ENCODE results near the gene CD8B. TPM values are rescaled to one million over a fixed set of nuclear protein-coding genes. Genes with fewer than 3 reads are reported as not detected.
"Not testable (repeated sequence)": the region's sequence is repeated elsewhere in the genome, so short reads cannot be mapped to it uniquely, and the experiment has no call there.

The CD8B gene
- not detected in 2 replicates for total RNA-seq (2014; rRNA removed; shearing (Covaris generic); ENCODE audit: low replicate concordance)

DNA sequence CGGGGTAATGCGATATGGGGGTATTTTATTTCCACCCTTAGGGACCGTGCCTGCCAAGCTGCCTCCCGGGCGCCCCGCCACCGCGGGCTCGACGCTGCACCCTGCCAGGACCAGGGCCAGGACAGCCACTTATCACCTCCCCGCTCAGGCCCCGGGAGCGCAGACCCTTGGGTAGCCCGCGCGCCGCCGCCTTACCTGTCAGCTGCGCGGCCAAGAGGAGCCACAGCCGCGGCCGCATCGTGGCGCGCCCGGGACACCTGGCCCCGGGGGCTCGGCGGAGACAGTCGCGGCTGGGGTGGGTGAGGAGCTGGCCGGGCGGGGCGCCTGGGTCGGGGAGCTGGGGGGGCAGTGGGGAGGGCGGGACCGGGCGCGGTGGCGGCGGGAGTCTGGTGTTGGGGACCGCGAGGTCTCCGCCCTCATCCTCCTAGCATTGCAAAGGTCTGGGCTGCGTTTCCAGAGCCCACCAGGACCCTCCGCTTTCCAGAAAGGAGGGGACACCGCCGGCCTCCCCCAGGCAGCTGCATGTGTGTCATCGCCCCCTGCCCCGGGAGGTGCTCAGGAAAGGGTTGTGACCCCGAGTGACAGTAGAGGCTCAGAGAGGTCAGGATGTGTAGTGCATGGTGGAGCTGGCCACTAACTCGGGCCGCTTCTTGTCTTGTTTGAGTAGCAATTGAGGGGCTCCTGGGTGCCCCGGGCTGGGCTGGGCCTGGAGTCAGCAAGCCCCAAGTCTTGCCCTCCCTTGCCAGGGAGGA, at the start of gene CD8B:
CD8B (minus strand) TSS at position 259 of the 752 bp plus-strand sequence; CDS start at position 238, 21 bp downstream.
- in situ Hi-C loops (cut with HindIII; ENCODE audit: low pct_unique_long_range_greater_than_20kb, low sequenced_read_pairs), result not testable (repeated sequence)

DNA sequence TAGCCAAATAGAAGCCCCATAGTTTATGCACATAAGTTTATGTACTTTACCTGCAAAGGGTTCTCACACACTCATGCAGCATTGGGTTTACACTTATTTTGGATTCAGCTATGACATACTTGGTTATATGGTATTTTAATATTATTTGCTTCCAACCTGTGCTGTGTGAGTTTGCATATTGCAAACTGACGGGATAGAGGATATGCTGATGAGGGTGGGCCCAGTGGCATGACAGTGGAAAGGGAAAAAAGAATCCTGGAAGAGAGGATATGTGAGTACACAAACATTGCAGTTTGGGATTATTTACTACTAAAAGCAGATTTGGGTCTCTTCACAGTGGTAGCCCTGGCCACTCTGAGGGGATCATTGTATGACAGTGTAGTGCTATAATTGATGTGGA, 44.2 kb upstream of the CD8B start:
- DNase-seq (ENCODE audit: low read depth); in situ Hi-C loops (cut with HindIII; ENCODE audit: low pct_unique_long_range_greater_than_20kb, low sequenced_read_pairs): not testable (repeated sequence)

More for the DNA sequence above, at the start of gene CD8B:
- not testable (repeated sequence) for DNase-seq (ENCODE audit: low read depth)

DNA sequence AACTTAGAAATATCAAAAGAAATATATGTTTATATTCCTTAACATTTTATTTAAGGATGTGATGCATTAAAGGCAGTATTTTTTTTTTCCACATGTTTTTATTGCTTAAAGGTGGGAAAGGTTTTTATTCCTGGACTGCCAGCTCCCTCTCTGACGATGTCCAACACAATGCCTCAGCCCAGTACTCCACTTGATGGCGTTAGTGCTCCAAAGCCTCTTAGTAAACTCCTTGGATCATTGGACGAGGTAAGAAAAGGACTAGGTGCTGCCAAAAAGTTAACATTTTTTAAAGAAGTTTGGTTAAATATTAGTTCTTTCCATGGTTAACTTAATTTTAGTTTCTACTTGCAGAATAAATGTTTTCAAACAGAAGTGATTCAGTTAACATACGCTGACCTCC, 39.0 kb upstream of the CD8B start:
- DNase-seq (ENCODE audit: low read depth); in situ Hi-C loops (cut with HindIII; ENCODE audit: low pct_unique_long_range_greater_than_20kb, low sequenced_read_pairs): not testable (repeated sequence)

DNA sequence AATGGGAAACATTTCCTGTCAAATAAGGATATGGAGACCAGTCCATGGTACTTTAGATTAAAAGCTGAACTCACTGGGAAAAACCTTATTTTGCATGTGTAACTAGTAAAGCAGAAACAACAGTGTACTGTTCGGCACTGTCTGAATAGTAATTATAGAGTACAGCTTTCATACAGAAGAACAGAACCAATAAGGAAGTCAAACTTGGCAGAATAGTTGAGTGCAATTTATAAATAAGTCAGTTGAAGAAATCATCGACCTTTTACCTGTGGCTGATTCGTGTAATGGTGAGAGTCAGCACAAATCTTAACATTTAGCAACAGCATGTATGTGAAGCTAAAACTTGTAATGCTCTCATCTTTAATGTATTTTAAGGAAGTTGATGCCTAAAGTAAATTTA, 24.3 kb upstream of the CD8B start:
- DNase-seq (ENCODE audit: low read depth); in situ Hi-C loops (cut with HindIII; ENCODE audit: low pct_unique_long_range_greater_than_20kb, low sequenced_read_pairs): not testable (repeated sequence)

DNA sequence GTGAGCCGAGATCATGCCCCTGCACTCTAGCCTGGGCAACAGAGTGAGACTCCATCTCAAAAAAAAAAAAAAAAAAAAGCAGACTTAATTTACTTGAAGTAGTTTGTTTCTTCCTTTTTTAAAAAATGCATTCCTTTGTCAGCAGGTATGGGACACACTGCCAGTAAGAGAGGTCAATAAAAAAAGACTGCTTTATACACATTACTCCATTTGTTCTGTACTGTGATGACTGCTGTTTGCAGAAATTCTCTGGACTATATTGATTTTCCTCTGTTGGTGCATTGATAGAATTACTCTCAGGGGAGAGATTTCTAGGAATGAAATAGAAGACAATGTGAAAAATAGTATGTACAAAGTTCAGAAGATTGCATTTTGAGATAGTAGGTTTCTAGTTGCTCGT, 21.2 kb upstream of the CD8B start:
- DNase-seq (ENCODE audit: low read depth); in situ Hi-C loops (cut with HindIII; ENCODE audit: low pct_unique_long_range_greater_than_20kb, low sequenced_read_pairs): not testable (repeated sequence)

DNA sequence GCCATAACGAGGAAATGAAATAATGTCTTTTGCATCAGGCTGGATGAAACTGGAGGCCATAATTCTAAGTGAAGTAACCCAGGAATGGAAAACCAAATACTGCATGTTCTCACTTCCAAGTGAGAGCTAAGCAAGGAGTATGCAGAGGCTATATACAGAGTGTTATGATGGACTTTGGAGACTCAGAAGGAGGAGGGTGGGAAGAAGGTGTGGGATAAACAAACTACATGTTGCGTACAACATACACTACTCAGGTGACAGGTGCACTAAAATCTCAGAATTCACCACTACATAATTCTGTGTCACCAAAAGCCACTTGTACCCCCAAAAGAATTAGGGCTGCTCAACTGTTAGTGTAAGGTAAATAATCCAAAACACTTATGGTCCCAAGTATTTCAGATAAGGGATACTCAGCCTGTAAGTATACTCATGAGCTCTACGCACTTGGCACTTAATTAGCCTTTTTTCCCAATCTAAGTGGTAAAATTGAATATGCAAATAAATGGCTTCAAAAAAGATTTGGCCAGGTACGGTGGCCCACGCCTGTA, 20.5 kb upstream of the CD8B start:
- in situ Hi-C loops (cut with HindIII; ENCODE audit: low pct_unique_long_range_greater_than_20kb, low sequenced_read_pairs), result not testable (repeated sequence)

DNA sequence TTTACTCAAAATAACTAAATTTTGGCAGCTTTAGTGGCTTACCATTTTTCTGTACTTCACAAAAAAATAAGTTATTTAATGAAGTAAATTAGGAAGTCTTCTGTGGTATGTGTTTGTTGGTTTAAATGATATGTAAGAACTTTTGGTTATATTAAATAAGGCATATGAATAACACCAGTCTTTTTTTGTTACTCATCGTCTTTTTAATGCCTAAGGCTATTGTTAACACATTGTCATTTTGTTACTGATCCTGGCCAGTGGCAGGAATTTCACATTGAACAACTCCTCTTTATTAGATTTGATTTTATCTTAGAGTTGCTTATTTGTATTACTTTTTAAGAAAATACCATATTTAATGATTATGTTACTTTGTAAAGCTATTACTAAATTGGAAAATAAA, 17.3 kb upstream of the CD8B start:
- in situ Hi-C loops (cut with HindIII; ENCODE audit: low pct_unique_long_range_greater_than_20kb, low sequenced_read_pairs); DNase-seq (ENCODE audit: low read depth): not testable (repeated sequence)

More for the DNA sequence above, 20.5 kb upstream of the CD8B start:
- DNase-seq (ENCODE audit: low read depth), result not testable (repeated sequence)

DNA sequence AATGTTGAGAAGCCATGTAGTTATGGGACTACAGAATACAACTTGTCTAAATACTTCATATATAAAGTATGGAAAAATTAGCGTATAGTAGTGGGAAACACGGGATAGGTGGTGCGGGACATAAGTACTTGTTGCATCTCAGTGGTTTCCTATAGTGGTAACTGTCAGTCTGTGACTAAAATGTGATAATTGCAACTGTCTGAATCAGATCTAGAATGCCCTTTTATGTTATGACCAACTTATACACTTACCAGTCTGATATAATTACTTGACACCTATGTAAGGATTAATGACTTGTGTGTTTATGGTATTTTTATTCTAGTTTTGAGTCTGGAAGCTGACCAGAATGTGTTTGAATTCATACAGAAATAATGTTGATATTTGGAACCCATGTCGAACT, 9.3 kb upstream of the CD8B start:
- in situ Hi-C loops (cut with HindIII; ENCODE audit: low pct_unique_long_range_greater_than_20kb, low sequenced_read_pairs); DNase-seq (ENCODE audit: low read depth): not testable (repeated sequence)

DNA sequence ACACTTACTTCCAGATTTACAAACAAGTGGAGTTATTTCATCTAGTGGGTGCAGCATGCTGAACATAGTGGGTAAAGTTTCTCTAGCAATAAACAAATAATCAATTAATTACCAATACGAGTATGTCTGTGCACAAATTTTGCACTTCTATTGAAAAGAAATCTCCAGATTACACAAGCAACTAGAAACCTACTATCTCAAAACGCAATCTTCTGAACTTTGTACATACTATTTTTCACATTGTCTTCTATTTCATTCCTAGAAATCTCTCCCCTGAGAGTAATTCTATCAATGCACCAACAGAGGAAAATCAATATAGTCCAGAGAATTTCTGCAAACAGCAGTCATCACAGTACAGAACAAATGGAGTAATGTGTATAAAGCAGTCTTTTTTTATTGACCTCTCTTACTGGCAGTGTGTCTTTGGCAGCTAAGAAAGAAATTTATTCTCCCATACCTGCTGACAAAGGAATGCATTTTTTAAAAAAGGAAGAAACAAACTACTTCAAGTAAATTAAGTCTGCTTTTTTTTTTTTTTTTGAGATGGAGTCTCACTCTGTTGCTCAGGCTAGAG, 7.3 kb upstream of the CD8B start:
- in situ Hi-C loops (cut with HindIII; ENCODE audit: low pct_unique_long_range_greater_than_20kb, low sequenced_read_pairs); DNase-seq (ENCODE audit: low read depth): not testable (repeated sequence)

DNA sequence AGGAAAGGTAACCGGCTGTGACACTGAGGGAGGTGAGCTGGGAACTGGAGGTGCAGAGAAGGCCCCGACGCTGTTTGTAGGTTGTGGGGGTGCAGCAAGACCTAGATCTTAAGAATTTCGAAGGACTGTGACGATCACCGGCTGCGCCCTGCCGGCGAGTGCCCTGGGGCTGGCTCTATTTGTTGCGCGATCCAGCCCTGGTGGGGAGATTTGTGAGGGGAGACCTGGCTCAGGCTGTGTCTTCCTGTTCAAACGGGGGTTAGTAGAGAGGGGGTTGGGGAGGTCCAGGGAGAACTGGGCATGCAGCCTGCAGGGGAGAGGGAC, 656 bp upstream of the CD8B start:
- in situ Hi-C loops (cut with HindIII; ENCODE audit: low pct_unique_long_range_greater_than_20kb, low sequenced_read_pairs), result not testable (repeated sequence)

DNA sequence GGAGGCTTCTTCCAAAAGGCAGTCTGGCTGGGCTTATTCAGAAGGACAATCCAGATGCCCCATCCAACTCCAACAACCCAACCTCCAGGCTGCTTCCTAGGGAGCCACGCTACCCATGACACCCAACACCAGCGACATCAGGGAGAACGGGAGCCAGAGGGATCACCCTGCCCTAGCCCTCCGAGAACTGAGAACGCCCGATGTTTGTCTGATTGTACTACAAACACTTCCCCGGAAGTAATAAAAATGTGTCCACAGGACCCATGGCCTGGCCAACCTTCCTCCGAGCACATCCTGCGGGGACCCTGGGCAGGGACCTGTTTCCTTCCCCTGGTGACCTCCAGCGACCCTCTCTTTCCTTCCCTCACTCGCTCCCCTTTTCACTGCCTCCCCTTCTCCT, 511 bp downstream of the CD8B start:
- in situ Hi-C loops (cut with HindIII; ENCODE audit: low pct_unique_long_range_greater_than_20kb, low sequenced_read_pairs); DNase-seq (ENCODE audit: low read depth): not testable (repeated sequence)

More for the DNA sequence above, 656 bp upstream of the CD8B start:
- not testable (repeated sequence) for DNase-seq (ENCODE audit: low read depth)

DNA sequence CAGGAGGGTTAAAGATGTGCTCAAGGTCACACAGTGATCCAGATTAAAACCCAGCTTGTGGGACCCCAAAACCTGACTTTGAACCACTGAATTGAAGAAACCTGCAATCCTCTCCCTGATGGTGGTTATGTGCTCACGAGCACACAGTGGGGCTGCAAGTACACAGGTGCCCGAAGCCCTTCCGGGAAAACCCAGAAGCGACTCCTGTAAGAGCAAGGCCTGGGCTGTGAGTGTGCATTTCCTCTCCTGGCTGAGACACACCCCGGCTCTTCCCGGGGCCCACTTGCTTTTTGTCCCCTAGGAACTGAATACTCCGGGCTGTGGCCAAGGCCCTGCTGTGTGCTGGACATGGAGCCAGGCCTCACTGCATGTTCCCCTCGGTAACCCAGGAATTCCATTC, 1.1 kb downstream of the CD8B start:
- in situ Hi-C loops (cut with HindIII; ENCODE audit: low pct_unique_long_range_greater_than_20kb, low sequenced_read_pairs); DNase-seq (ENCODE audit: low read depth): not testable (repeated sequence)

DNA sequence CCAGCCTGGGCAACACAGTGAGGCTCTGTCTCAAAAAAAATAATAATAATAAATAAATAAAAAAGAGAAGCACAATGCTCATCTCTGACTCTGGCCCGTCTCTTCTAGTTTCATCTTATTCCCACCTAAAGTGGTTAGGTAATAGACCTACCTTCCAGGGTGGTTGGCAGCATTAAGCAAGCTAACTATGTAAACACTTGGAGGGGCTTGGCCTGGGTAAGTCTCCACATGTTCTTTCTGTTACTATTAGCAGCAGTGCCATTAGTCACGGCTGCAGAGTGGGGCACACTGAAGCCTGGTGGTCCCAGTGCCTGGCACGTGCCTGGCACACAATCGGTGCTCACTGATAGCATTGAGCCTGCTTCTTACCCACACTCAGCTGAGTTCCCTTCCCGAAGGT, 4.0 kb downstream of the CD8B start:
- in situ Hi-C loops (cut with HindIII; ENCODE audit: low pct_unique_long_range_greater_than_20kb, low sequenced_read_pairs); DNase-seq (ENCODE audit: low read depth): not testable (repeated sequence)

DNA sequence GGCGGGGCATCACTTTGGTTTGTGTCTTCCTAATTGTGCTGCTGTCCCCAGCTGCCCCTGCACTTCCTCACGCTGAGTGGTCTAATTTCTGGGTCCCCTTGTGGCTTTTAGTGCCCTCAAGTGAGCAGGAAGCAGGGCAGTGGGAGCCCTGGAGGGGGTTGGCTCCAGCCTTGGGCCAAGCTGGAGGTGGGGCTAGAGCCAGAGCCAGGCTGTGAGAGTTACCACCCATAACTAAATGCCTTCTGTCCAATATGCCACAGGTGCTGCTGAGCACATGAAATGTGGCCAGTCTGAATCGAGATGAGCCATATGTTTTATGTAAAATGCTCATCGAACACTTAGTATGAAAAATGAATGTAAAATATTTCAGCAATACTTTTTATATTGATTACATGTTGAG, 5.2 kb downstream of the CD8B start:
- in situ Hi-C loops (cut with HindIII; ENCODE audit: low pct_unique_long_range_greater_than_20kb, low sequenced_read_pairs); DNase-seq (ENCODE audit: low read depth): not testable (repeated sequence)

DNA sequence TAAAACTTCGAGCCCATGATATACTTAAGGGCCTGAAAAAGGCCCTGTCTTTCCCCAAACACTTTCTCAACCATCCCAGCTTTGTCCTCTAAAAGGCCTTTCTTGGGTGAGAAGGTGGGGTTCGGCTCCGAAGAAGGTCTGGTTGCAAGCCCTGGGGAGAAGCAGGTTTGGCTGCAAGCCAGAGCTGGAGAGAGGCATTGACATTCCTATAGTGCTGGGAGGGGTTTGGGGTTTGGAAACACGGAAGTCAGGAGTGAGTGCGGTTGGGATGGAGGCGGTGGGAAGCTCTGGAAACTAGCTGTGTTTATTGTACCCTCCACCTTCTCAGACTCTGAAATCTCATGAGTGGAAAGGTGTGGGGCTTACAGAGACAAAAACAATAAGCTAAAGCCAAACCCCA, 5.7 kb downstream of the CD8B start:
- in situ Hi-C loops (cut with HindIII; ENCODE audit: low pct_unique_long_range_greater_than_20kb, low sequenced_read_pairs); DNase-seq (ENCODE audit: low read depth): not testable (repeated sequence)

DNA sequence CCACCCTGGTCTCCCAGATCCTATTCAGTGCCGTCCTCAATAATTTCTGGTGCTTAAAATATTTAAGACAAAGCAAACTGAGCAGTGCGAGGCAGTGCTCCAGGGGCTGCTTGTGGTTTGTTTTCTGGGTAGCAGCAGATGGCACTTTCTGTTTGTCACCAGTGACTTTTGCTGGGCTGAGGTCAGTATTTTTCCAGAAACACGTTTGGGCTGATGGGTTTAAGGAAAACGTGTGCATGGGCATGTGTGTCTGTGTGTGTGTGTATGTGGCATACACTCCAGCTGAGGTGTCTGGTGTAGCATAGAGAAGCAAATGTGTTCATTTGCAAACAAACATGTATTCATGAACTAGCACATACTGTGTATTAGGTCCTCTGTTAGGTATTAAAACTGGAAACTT, 10.1 kb downstream of the CD8B start:
- in situ Hi-C loops (cut with HindIII; ENCODE audit: low pct_unique_long_range_greater_than_20kb, low sequenced_read_pairs); DNase-seq (ENCODE audit: low read depth): not testable (repeated sequence)

DNA sequence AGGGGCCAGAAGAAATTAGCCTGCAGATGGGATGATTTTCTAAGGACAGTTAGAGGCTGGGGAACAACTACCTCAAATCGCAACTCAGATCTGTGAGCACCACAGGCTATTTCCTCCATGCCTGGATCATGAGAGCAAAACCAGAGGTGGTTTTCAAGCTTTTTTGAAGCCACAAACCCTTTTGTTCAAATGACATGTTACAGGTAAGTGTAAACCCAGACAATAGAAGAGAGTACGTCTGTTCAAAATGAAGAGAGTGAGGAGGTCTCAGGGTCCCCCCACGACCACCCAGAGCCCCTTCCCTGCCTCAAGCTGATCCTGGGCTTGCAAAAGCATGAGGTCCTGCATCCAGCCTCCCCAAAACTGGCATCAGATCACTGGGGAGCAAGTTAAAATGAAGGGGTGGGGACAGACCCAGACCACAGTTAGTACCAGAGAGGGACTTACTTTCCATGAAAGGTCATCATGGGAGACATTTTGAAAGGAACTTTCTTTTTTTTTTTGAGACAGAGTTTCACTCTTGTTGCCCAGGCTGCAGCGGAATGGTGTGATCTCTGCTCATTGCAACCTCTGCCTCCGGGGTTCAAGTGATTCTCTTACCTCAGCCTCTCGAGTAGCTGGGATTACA, 19.0 kb downstream of the CD8B start:
- DNase-seq (ENCODE audit: low read depth); in situ Hi-C loops (cut with HindIII; ENCODE audit: low pct_unique_long_range_greater_than_20kb, low sequenced_read_pairs): not testable (repeated sequence)

DNA sequence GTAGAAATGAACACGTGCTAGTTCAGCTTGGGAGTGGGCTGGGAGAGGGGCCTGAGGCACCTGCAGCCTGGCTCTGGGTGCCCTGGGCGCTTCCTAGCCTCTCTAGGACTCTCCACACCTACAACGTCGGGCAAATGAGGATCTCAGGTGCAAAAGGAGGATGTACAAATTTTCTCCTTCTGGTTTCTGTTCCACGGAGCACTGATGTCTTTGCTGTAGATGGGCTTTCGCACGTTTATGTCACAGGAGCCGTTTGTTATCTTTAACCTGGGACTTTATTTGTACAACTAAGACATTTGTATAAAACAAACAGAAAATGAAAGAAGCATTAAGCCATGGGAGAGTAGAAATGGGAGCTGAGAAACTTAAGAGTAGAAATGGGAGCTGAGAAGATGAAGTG, 20.4 kb downstream of the CD8B start:
- DNase-seq (ENCODE audit: low read depth); in situ Hi-C loops (cut with HindIII; ENCODE audit: low pct_unique_long_range_greater_than_20kb, low sequenced_read_pairs): not testable (repeated sequence)
